Endothelial cell of umbilical vein (primary cell): Measurements from ENCODE around the gene CPB2. TPM values are rescaled to one million over a fixed set of nuclear protein-coding genes. Genes with fewer than 3 reads are reported as not detected.

Experiments
- BruUV-seq: library from RNA; stranded (reverse); fragments of 400-500 nt; replicated peaks from 2 replicates; lab custom pipeline; 2021; lab: Mats Ljungman, UMichigan
- CTCF ChIA-PET: fragments of 300-600, 350-600 bp; sonication (Branson Sonifier 250); formaldehyde crosslinking; loops from one replicate; lab custom pipeline; 2021; ENCODE audit warnings: antibody characterized with exemption, inconsistent platforms; lab: Charles Lee
- POLR2A ChIA-PET: fragments of 300-600, 350-600 bp; sonication (Branson Sonifier 250); formaldehyde crosslinking; loops from one replicate; lab custom pipeline; 2021; ENCODE audit warnings: antibody characterized with exemption, inconsistent platforms; lab: Charles Lee
- DNase-seq: peaks from one replicate; pipeline ENCODE4 v3.0.0-alpha.2; 2011; ENCODE audit warnings: low read depth, low spot score
- FAIRE-seq: peaks from 2 replicates; lab custom pipeline; 2011; peaks lifted over from hg19 to GRCh38; lab: Jason Lieb, UNC
- H2AFZ ChIP-seq: 2 replicates; pipeline ENCODE4 v1.6.0; 2012; ENCODE audit warnings: low read depth, low read length, control low read depth, inconsistent platforms
- H3K27ac ChIP-seq: 2 replicates; pipeline ENCODE4 v1.5.1; 2011; ENCODE audit warnings: low read depth, mild to moderate bottlenecking, control low read depth, low read length, moderate library complexity; ENCODE audit not compliant: insufficient read depth
- H3K27me3 ChIP-seq, 2 experiments: 2 replicates each; pipeline versions ENCODE4 v1.6.0 to v1.6.1; 2011; ENCODE audit warnings: low read length in 2 of 2, mixed read lengths in 1 of 2; ENCODE audit not compliant: control insufficient read depth in 2 of 2, insufficient read depth in 2 of 2
- H3K36me3 ChIP-seq, 2 experiments: 2 replicates in 1 of 2; 3 replicates in 1 of 2; pipeline ENCODE4 v1.5.1; 2011; ENCODE audit warnings: low read length in 2 of 2, mild to moderate bottlenecking in 1 of 2, moderate library complexity in 1 of 2; ENCODE audit not compliant: control insufficient read depth in 2 of 2, insufficient read depth in 2 of 2; ENCODE audit errors: extremely low read depth in 1 of 2
- H3K4me1 ChIP-seq: 3 replicates; pipeline ENCODE4 v1.5.1; 2011; ENCODE audit warnings: mild to moderate bottlenecking, low read length; ENCODE audit not compliant: control insufficient read depth, insufficient read depth; ENCODE audit errors: extremely low read depth
- H3K4me2 ChIP-seq: 2 replicates; pipeline ENCODE4 v1.6.1; 2011; ENCODE audit warnings: low read length, control low read depth, mixed read lengths; ENCODE audit not compliant: insufficient read depth
- H3K4me3 ChIP-seq, 3 experiments: fragments of 200-600 bp in 1 of 3; sonication (generic), shearing (Covaris generic) in 1 of 3; replicated peaks in 1 of 3; 2 replicates each; pipeline ENCODE4 v1.5.1; 2011 to 2016; ENCODE audit warnings: control low read depth in 3 of 3, low read length in 3 of 3, mild to moderate bottlenecking in 2 of 3, inconsistent platforms in 1 of 3, low read depth in 1 of 3, moderate library complexity in 1 of 3; ENCODE audit not compliant: insufficient read depth in 1 of 3
- H3K79me2 ChIP-seq: 2 replicates; pipeline ENCODE4 v1.6.0; 2012; ENCODE audit warnings: low read length, inconsistent platforms; ENCODE audit not compliant: control insufficient read depth, insufficient read depth
- H3K9ac ChIP-seq: replicated peaks from 2 replicates; pipeline ENCODE3; 2011; ENCODE audit warnings: low read length, control low read depth; ENCODE audit not compliant: insufficient read depth; ENCODE audit errors: extremely low read depth
- H3K9me1 ChIP-seq: replicated peaks from 3 replicates; pipeline ENCODE4 v1.6.0; 2011; ENCODE audit warnings: mild to moderate bottlenecking, low read length; ENCODE audit not compliant: control insufficient read depth, insufficient read depth; ENCODE audit errors: extremely low read depth
- H3K9me3 ChIP-seq: replicated peaks from 2 replicates; pipeline ENCODE4 v1.5.1; 2012; ENCODE audit warnings: low read length, inconsistent platforms; ENCODE audit not compliant: control insufficient read depth, insufficient read depth
- H4K20me1 ChIP-seq: replicated peaks from 2 replicates; pipeline ENCODE3; 2011; ENCODE audit warnings: mild to moderate bottlenecking, low read length; ENCODE audit not compliant: control insufficient read depth, insufficient read depth; ENCODE audit errors: extremely low read depth
- CTCF ChIP-seq, 2 donors: IDR thresholded peaks; 1 replicate in 1 of 2; 2 replicates in 1 of 2; pipeline ENCODE4 v1.5.1; 2011; ENCODE audit warnings: low read length in 2 of 2, mild to moderate bottlenecking in 2 of 2, moderate library complexity in 2 of 2, control low read depth in 1 of 2, inconsistent platforms in 1 of 2, low read depth in 1 of 2; ENCODE audit not compliant: insufficient read depth in 1 of 2; ENCODE audit errors: extremely low read depth in 1 of 2
- EZH2 ChIP-seq: IDR thresholded peaks from 2 replicates; pipeline ENCODE4 v1.6.1; 2012; ENCODE audit warnings: borderline replicate concordance, low read depth, mild to moderate bottlenecking, moderate library complexity, low read length, inconsistent platforms; ENCODE audit not compliant: severe bottlenecking
- GATA2 ChIP-seq: IDR thresholded peaks from 2 replicates; pipeline ENCODE4 v1.7.0; 2011; ENCODE audit warnings: low read depth, mild to moderate bottlenecking, moderate library complexity, mixed read lengths, low read length; ENCODE audit not compliant: insufficient read length, insufficient read depth
- JUN ChIP-seq: IDR thresholded peaks from 2 replicates; pipeline ENCODE4 v1.6.1; 2011; ENCODE audit warnings: borderline replicate concordance, low read depth; ENCODE audit not compliant: insufficient read length, insufficient read depth
- POLR2A ChIP-seq: IDR thresholded peaks from 2 replicates; pipeline ENCODE4 v1.6.1; 2012; ENCODE audit warnings: low read depth, mild to moderate bottlenecking, control low read depth, low read length
- POLR2AphosphoS5 ChIP-seq: IDR thresholded peaks from 2 replicates; pipeline ENCODE4 v1.6.1; 2012; ENCODE audit warnings: low read depth, mild to moderate bottlenecking, control low read depth, low read length, moderate library complexity; ENCODE audit not compliant: insufficient read depth
- dilution Hi-C: fragments of 300-500 bp; cut with MboI; formaldehyde crosslinking; loops from one replicate; pipeline ENCODE4 v1.15.0; 2019; ENCODE audit warnings: low sequenced_read_pairs; ENCODE audit not compliant: extremely low pct_ligation_motif_present
- intact Hi-C: fragments of 100-400 bp; cut with micrococcal nuclease; formaldehyde crosslinking; loops from one replicate; pipeline ENCODE4 v1.10.0; 2022
- polyA plus RNA-seq, 4 experiments: library from polyadenylated mRNA; depleted of rRNA in 3 of 4; stranded (reverse) in 3 of 4; unstranded in 1 of 4; fragments of >200 nt; gene quantifications; 2 replicates each; pipeline versions ENCODE4 v1.2.1 to v1.2.3, GENCODE V29; 2011 to 2012; ENCODE audit warnings: missing spikeins in 1 of 4
- total RNA-seq: library from RNA; stranded (reverse); gene quantifications from 2 replicates; pipeline ENCODE4 v1.2.3, GENCODE V29; 2021

CPB2 gene
- total and polyA plus RNA-seq, 2 donors (not counting 3 experiments of a cell fraction or from before 2014, with no cell fraction given): not detected

GRCh38 chr13:46146898-46147297 lies 42.1 kb upstream of the CPB2 start:
- DNase-seq: no peak
- intact Hi-C loops: no loop called here
- Histone ChIP-seq H3K27me3 (peaks cover 23 to 41% of the 10 kb centered on the region in 2 experiments), H3K9me1 (no peaks in the 10 kb centered on the region), H3K4me1 (no peaks in the 10 kb centered on the region), H3K4me2 (no peak overlapping the region), H4K20me1 (no peaks in the 10 kb centered on the region), H2AFZ (no peak overlapping the region), H3K36me3 (no peaks in the 10 kb centered on the region), H3K4me3 (no peak overlapping the region), H3K27ac (no peak overlapping the region), H3K79me2 (no peaks in the 10 kb centered on the region), H3K9ac (no peak overlapping the region), H3K9me3 (no peaks in the 10 kb centered on the region)
- BruUV-seq: no TSS peak
- dilution Hi-C loops: no loop called here
- CTCF ChIA-PET: no interaction called here
- TF ChIP-seq CTCF (IDR thresholded peaks at IDR 0.05; ENCODE audit: extremely low read depth in 1 of 2, insufficient read depth in 1 of 2, low read depth in 1 of 2, low read length in 2 of 2) (no peak), POLR2AphosphoS5 (no peak), JUN (no peak), EZH2 (no peak), GATA2 (no peak)
- no peak for FAIRE-seq
- POLR2A ChIA-PET: no interaction called here

GRCh38 chr13:46145950-46146349 lies 41.1 kb upstream of the CPB2 start:
- no TSS peak for BruUV-seq
- no peak for DNase-seq
- dilution Hi-C loops (no loop called here), intact Hi-C loops (no loop called here)
- POLR2A ChIA-PET: no interaction called here
- CTCF ChIA-PET: interaction anchor here (1.6 kb wide), 1 partner anchor 19 kb away, joined by 4 read pairs; no protein-coding TSS in a partner anchor
- Histone ChIP-seq H3K4me1 (no peaks in the 10 kb centered on the region), H3K9ac (no peak overlapping the region), H3K27ac (no peak overlapping the region), H3K4me2 (no peak overlapping the region), H2AFZ (no peak overlapping the region), H4K20me1 (no peaks in the 10 kb centered on the region), H3K79me2 (no peaks in the 10 kb centered on the region), H3K9me1 (no peaks in the 10 kb centered on the region), H3K9me3 (no peaks in the 10 kb centered on the region), H3K27me3 (peaks cover 23 to 43% of the 10 kb centered on the region in 2 experiments), H3K36me3 (no peaks in the 10 kb centered on the region), H3K4me3 (no peak overlapping the region)
- no peak for TF ChIP-seq POLR2A
- no peak for FAIRE-seq
